Measurements from ENCODE around the gene CCR8. TPM values are rescaled to one million over a fixed set of nuclear protein-coding genes. Genes with fewer than 3 reads are reported as not detected.
"Not testable (repeated sequence)": the region's sequence is repeated elsewhere in the genome, so short reads cannot be mapped to it uniquely, and the experiment has no call there.

Gene CCR8
- total RNA-seq, 1 donor, result not detected

DNA sequence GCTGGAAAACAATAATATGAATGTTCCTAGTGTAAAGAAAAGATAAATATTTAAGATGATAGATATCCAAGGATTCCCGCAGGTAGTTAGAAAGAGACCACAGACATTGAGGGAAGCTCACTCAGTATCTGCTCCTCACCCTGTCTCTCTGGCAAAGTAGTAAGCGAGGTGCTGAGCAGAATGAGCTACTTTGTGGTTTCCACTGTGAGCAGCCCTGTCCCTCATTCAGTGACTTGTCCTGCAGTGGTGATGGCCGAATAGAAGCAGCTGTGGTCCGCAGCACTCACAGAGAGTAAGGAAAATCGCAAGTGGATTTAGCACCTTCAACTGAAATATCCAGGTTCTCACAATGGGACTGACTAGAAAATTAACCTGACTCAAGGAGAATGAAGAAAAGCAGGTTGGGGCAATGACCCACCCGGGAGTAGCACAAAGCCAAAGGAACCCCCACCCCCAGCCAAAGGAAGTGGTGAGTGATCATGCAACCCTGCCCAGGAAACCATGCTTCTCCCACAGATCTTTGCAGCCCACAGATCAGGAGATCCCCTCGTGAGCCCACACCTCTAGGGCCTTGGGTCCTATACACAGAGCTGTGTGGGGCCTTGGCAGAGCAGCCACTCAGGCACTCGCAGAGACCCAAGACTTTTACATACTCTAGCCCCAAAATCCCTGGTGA lies 31.9 kb downstream of the CCR8 start:
- no peak for DNase-seq (ENCODE audit: insufficient read length, low spot score, missing footprints)

DNA sequence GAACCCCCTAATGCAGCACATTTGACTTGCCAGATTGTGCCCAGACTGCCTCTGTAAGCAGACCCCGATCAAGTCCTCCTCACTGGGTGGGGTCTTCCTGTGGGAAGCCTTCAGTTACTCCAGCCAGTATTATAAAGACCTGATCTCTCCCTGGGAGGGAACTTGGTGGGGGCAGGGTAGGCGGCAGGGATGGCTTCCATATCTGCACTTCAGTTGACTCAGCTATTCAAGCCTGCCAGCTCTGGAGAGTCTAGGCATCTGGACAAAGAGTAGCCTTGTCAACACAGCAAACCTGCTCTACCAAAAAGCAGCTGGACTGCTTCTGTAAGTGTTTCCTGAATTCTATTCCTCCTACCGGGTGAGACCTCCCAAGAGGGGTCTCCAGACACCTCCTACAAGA lies 32.7 kb downstream of the CCR8 start:
- Histone ChIP-seq H3K27ac (ENCODE audit: low read depth, low read length) (no peak overlapping the region), H3K4me1 (ENCODE audit: insufficient read depth, low read length) (no peaks in the 10 kb centered on the region), H2AFZ (ENCODE audit: low read length) (no peak overlapping the region), H4K20me1 (ENCODE audit: insufficient read depth, low read length) (no peaks in the 10 kb centered on the region), H3K79me2 (ENCODE audit: insufficient read depth, low read length) (no peaks in the 10 kb centered on the region), H3K36me3 (ENCODE audit: insufficient read depth, low read length) (no peaks in the 10 kb centered on the region), H3K4me3 (ENCODE audit: insufficient read depth, low read length) (no peak overlapping the region), H3K9me3 (ENCODE audit: low read depth, low read length) (no peaks in the 10 kb centered on the region), H3K4me2 (ENCODE audit: insufficient read depth, low read length) (no peak overlapping the region), H3K27me3 (ENCODE audit: insufficient read depth, low read length) (no peaks in the 10 kb centered on the region)
- DNase-seq (ENCODE audit: insufficient read length, low spot score, missing footprints), result no peak
- TF ChIP-seq, protein P1, sequence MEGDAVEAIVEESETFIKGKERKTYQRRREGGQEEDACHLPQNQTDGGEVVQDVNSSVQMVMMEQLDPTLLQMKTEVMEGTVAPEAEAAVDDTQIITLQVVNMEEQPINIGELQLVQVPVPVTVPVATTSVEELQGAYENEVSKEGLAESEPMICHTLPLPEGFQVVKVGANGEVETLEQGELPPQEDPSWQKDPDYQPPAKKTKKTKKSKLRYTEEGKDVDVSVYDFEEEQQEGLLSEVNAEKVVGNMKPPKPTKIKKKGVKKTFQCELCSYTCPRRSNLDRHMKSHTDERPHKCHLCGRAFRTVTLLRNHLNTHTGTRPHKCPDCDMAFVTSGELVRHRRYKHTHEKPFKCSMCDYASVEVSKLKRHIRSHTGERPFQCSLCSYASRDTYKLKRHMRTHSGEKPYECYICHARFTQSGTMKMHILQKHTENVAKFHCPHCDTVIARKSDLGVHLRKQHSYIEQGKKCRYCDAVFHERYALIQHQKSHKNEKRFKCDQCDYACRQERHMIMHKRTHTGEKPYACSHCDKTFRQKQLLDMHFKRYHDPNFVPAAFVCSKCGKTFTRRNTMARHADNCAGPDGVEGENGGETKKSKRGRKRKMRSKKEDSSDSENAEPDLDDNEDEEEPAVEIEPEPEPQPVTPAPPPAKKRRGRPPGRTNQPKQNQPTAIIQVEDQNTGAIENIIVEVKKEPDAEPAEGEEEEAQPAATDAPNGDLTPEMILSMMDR (IDR thresholded peaks at IDR 0.05; ENCODE audit: extremely low read depth, low read depth, low read length), result no peak

More for the DNA sequence above, 31.9 kb downstream of the CCR8 start:
- Histone ChIP-seq H3K36me3 (ENCODE audit: insufficient read depth, low read length) (no peaks in the 10 kb centered on the region), H3K4me2 (ENCODE audit: insufficient read depth, low read length) (no peak overlapping the region), H3K4me3 (ENCODE audit: insufficient read depth, low read length) (no peak overlapping the region), H3K27me3 (ENCODE audit: insufficient read depth, low read length) (no peaks in the 10 kb centered on the region), H2AFZ (ENCODE audit: low read length) (no peak overlapping the region), H3K4me1 (ENCODE audit: insufficient read depth, low read length) (no peaks in the 10 kb centered on the region), H3K79me2 (ENCODE audit: insufficient read depth, low read length) (no peaks in the 10 kb centered on the region), H4K20me1 (ENCODE audit: insufficient read depth, low read length) (no peaks in the 10 kb centered on the region), H3K27ac (ENCODE audit: low read depth, low read length) (no peak overlapping the region), H3K9me3 (ENCODE audit: low read depth, low read length) (no peaks in the 10 kb centered on the region)
- TF ChIP-seq, protein P1 (IDR thresholded peaks at IDR 0.05; ENCODE audit: extremely low read depth, low read depth, low read length), result no peak

DNA sequence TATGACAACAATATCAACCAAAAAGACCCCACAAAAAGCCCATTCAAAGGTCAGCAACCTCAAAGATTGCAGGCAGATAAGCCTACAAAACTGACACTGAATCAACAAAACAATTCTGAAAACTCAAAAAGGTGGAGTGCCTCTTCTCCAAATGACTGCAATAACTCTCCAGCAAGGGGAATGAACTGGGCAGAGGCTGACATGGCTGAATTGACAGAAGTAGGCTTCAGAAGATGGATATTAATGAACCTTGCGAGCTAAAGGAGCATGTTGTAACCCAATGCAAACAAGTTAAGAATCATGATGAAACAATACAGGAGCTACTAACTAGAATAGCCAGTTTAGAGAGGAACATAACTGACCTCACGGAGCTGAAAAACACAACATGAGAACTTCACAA lies 33.3 kb downstream of the CCR8 start:
- DNase-seq (ENCODE audit: insufficient read length, low spot score, missing footprints), result no peak
- Histone ChIP-seq H4K20me1 (ENCODE audit: insufficient read depth, low read length) (no peaks in the 10 kb centered on the region), H3K9me3 (ENCODE audit: low read depth, low read length) (no peaks in the 10 kb centered on the region), H3K79me2 (ENCODE audit: insufficient read depth, low read length) (no peaks in the 10 kb centered on the region), H3K4me1 (ENCODE audit: insufficient read depth, low read length) (no peaks in the 10 kb centered on the region), H3K4me3 (ENCODE audit: insufficient read depth, low read length) (no peak overlapping the region), H3K4me2 (ENCODE audit: insufficient read depth, low read length) (no peak overlapping the region), H3K27me3 (ENCODE audit: insufficient read depth, low read length) (no peaks in the 10 kb centered on the region), H3K27ac (ENCODE audit: low read depth, low read length) (no peak overlapping the region), H2AFZ (ENCODE audit: low read length) (no peak overlapping the region), H3K36me3 (ENCODE audit: insufficient read depth, low read length) (no peaks in the 10 kb centered on the region)
- TF ChIP-seq, protein P1 (IDR thresholded peaks at IDR 0.05; ENCODE audit: extremely low read depth, low read depth, low read length), result no peak

DNA sequence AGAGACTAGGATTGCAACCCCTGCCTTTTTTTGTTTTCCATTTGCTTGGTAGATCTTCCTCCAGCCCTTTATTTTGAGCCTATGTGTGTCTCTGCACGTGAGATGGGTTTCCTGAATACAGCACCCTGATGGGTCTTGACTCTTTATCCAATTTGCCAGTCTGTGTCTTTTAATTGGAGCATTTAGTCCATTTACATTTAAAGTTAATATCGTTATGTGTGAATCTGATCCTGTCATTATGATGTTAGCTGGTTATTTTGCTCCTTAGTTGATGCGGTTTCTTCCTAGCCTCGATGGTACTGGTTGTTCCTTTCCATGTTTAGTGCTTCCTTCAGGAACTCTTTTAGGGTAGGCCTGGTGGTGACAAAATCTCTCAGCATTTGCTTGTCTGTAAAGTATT lies 40.9 kb downstream of the CCR8 start:
- not testable (repeated sequence) for H3K79me2 ChIP-seq (ENCODE audit: insufficient read depth, low read length); H3K9me3 ChIP-seq (ENCODE audit: low read depth, low read length)

More for the DNA sequence above, 40.9 kb downstream of the CCR8 start:
- not testable (repeated sequence) for H3K36me3 ChIP-seq (ENCODE audit: insufficient read depth, low read length); H3K27me3 ChIP-seq (ENCODE audit: insufficient read depth, low read length); H4K20me1 ChIP-seq (ENCODE audit: insufficient read depth, low read length); H2AFZ ChIP-seq (ENCODE audit: low read length); H3K4me3 ChIP-seq (ENCODE audit: insufficient read depth, low read length); H3K4me2 ChIP-seq (ENCODE audit: insufficient read depth, low read length); H3K27ac ChIP-seq (ENCODE audit: low read depth, low read length); DNase-seq (ENCODE audit: insufficient read length, low spot score, missing footprints); H3K4me1 ChIP-seq (ENCODE audit: insufficient read depth, low read length)
